Stimulated activated CD4-positive, alpha-beta T cell treated with anti-CD3 and anti-CD28 coated beads, Interleukin-2, amount 100 ng/mL, for 48 hours (primary cell): ENCODE measurements around the gene GNAS-AS1.

ENCODE experiments used
- DNase-seq, 2 donors: peaks; one replicate each; pipeline ENCODE4 v3.0.0-alpha.2; 2020

Gene GNAS-AS1

DNA sequence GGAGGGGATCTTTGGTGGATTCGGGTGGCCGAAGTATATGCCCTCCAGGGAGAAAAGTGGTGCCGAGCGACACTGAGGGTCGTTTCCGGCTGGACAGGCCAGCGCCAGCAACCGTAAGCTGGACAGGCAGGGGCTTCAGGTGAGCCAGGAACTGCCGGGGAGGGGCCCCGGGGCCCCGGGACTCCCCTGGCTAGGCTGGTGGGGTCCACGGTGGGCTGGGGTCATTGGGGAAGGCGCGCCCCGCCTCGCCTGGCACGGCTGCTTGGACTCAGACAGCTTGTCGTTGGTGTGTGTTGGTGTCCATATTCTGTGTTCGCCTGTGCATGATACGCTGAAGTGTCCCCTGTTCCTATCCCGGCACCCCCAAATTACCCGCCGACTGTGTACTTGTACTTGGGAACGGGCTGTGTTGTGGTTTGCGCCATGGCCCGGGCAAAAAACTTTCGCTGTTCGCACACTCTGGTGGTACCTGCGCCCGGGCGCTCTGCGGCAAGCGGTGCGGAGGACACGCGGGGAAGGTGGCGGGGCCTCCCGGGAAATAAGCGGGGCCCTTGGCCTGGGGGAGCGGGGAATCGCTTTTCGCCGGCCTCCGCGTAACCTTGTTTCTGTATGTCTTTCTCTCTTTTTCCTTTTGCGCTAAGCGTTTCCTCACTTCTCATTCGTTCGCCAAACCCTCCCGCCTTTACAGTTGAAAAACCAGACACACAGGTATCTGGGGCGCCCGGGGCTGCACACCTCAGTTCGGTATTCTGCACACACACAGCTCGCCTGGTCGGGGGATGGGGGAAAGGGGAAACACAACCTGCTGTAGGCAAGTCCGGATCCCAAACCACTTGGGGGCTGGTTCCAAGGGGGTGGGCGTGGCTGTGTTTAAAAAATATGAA, 5.0 kb upstream of the GNAS-AS1 start:
- DNase-seq, result no peak

- DNase-seq, result no peak
Measured at GRCh38 chr20:58854638-58855471, 4.2 kb upstream of the GNAS-AS1 start.

GRCh38 chr20:58853976-58854637, 3.4 kb upstream of the GNAS-AS1 start:
- DNase-seq, result no peak

DNA sequence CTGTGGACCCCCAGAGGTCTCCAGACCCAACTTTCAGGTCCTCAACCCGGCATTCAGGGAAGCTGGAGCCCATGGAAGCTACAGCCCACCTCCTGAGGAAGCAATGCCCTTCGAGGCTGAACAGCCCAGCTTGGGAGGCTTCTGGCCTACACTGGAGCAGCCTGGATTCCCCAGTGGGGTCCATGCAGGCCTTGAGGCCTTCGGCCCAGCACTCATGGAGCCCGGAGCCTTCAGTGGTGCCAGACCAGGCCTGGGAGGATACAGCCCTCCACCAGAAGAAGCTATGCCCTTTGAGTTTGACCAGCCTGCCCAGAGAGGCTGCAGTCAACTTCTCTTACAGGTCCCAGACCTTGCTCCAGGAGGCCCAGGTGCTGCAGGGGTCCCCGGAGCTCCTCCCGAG, 2.8 kb upstream of the GNAS-AS1 start:
- DNase-seq, result no peak

DNA sequence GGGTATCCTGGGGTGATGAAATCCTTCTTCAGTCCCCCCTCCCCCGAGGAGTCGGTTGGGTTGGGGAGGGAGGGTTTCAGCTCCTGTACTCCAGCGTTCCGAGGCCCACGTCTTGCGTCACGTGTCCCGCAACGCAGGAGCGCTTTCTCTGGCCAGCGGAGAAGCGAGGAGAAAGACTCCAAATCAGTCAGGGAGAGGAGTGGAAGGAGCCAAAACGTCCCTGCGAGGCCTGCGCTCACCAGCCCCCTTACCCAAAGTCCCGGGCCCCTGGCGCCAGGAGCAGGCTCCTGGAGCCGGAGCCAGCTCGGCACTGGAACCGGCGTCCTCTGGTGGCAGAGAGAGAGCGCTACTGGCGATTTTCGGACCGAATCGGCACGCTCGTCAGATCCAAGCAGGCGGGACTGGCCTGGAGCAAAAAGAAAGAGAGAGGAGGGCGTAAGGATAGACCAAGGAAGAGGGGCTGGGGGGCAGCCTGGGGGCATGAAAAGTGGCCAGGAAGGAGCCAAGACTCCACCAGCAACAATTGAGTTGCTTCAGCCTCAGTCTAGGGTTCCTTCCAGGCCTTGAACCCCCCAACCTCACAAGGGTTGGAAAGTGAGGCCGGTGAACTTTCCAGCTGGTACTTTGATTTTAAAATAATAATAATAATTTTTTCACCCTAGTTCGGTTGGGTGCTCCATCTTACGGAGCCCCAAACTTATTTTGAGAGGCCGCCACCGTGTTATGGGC, 2.0 kb upstream of the GNAS-AS1 start, which contains the start of gene GNAS:
GNAS (plus strand) TSS at position 174 of the 729 bp plus-strand sequence.
- DNase-seq, result peak; percentile 53 to 54

DNA sequence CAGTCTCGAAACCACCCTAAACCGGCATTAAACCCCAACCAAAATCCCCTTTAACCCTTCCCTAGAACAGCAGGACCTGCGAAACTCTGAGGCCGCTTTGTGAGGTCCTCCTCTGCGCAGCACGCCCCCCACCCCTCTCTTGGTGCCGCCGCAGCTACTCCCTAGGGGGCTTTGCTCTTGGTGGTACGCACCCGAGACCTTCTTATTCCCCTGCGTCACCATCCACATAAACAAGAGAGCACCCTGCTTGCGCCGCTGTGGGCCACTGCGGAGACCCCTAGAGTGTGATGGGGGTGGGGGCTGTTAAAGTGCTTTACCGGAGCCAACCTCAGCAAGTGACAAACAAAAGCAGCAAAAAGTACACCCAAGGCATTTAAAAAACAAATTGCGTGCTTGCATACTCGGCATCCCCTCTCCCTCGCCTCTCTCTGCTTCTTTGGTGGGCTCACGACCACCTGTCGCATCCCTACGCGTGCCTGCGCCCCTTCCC, 1.3 kb upstream of the GNAS-AS1 start:
- DNase-seq, result no peak

GRCh38 chr20:58851221-58851968, 693 bp upstream of the GNAS-AS1 start:
- DNase-seq, result no peak

- no peak for DNase-seq
Measured at GRCh38 chr20:58847463-58847862, 3.2 kb downstream of the GNAS-AS1 start.

DNA sequence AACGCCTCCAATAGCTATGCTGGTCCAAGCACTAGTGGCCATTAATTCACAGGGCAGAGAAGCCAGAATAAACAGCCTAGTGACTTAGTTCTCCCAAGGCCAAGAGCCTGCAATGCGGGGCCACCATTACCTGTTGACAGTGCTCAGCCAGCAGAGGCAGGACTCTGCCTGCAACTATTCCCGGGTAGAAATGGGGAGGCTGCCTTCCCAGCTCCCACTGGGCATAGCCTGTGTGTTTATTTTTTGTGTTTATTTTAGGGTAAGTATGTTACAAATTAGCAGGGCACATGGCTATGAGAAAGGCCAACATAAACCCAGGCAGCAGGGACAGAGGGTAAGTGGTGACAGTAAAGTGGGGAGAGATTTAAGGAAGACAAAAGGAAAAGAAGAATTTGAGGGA, 5.0 kb downstream of the GNAS-AS1 start:
- DNase-seq, result no peak

GRCh38 chr20:58843128-58843556, 7.6 kb downstream of the GNAS-AS1 start:
- DNase-seq, result no peak

DNA sequence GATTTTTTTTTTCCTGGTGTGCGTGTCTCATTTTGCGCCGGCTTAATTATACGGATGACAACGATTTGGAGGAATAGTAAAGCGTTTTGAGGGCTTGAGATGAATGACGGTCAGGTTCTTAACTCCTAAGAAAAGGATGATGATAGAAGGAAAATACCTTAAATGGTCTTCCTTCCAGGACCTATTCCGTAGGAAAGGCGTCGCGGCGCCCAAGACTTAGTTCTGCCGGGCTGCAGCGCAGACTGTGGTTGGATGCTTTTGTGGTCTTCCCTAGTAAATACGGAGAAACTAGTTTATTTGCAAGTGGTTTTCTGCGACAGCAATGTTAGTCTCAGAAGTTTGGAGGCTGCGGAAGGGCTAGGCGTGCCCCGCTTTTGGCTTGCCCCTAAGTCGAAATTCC, 8.4 kb downstream of the GNAS-AS1 start:
- no peak for DNase-seq

GRCh38 chr20:58841539-58842264, 9.0 kb downstream of the GNAS-AS1 start:
- no peak for DNase-seq

- no peak for DNase-seq
Measured at GRCh38 chr20:58840816-58841538, 9.7 kb downstream of the GNAS-AS1 start.

DNA sequence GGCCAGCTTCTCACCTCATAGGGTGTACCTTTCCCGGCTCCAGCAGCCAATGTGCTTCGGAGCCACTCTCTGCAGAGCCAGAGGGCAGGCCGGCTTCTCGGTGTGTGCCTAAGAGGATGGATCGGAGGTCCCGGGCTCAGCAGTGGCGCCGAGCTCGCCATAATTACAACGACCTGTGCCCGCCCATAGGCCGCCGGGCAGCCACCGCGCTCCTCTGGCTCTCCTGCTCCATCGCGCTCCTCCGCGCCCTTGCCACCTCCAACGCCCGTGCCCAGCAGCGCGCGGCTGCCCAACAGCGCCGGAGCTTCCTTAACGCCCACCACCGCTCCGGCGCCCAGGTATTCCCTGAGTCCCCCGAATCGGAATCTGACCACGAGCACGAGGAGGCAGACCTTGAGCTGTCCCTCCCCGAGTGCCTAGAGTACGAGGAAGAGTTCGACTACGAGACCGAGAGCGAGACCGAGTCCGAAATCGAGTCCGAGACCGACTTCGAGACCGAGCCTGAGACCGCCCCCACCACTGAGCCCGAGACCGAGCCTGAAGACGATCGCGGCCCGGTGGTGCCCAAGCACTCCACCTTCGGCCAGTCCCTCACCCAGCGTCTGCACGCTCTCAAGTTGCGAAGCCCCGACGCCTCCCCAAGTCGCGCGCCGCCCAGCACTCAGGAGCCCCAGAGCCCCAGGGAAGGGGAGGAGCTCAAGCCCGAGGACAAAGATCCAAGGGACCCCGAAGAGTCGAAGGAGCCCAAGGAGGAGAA, 10.5 kb downstream of the GNAS-AS1 start:
- DNase-seq, result no peak

- DNase-seq, result peak in 1 of 2 donors; percentile 32
Measured at GRCh38 chr20:58839474-58839874, 11.2 kb downstream of the GNAS-AS1 start.

- no peak for DNase-seq
Measured at GRCh38 chr20:58838174-58838573, 12.5 kb downstream of the GNAS-AS1 start.

- no peak for DNase-seq
Measured at GRCh38 chr20:58837717-58838116, 13.0 kb downstream of the GNAS-AS1 start.

- DNase-seq, result no peak
Measured at GRCh38 chr20:58836616-58837204, 14.0 kb downstream of the GNAS-AS1 start.

DNA sequence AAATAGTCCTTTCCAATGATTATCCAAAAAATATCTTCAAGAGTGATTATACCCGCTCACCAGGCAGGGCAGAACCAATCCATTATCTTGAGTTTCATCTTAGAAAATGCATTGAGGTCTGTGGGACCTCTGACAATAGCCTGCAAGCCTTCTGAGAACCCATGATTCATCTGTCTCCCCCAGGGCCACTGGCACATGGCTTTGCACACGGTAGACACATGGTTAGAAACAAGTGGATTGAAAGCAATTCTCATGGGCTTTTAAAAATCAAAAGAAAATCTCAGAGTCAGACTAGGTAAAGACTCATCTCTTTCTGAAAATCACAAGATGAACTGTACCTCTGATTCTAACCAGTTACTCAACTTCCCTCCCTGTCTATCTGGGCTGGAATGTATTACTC, 15.5 kb downstream of the GNAS-AS1 start:
- DNase-seq, result no peak
